ENCODE data around the gene TMEM87B.
"Not testable (repeated sequence)": the region's sequence is repeated elsewhere in the genome, so short reads cannot be mapped to it uniquely, and the experiment has no call there.

Gene TMEM87B

DNA sequence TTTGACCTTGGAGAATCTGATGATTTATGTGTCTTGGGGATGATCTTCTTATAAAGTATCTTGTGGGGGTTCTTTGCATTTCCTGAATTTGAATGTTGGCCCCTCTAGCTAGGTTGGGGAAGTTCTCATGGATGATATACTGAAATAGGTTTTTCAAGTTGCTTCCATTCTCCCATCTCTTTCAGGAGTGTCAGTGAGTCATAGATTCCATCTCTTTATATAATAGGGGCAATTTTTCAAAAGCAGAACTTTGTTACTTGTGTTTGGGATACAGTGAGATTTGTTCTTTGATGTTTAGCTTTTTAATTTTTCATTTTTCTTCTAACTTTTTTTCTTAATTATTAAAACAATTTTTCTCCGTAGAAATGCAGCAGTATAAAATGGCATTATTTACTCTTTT is 19.4 kb downstream of the TMEM87B start:
- DNase-seq: no peak

DNA sequence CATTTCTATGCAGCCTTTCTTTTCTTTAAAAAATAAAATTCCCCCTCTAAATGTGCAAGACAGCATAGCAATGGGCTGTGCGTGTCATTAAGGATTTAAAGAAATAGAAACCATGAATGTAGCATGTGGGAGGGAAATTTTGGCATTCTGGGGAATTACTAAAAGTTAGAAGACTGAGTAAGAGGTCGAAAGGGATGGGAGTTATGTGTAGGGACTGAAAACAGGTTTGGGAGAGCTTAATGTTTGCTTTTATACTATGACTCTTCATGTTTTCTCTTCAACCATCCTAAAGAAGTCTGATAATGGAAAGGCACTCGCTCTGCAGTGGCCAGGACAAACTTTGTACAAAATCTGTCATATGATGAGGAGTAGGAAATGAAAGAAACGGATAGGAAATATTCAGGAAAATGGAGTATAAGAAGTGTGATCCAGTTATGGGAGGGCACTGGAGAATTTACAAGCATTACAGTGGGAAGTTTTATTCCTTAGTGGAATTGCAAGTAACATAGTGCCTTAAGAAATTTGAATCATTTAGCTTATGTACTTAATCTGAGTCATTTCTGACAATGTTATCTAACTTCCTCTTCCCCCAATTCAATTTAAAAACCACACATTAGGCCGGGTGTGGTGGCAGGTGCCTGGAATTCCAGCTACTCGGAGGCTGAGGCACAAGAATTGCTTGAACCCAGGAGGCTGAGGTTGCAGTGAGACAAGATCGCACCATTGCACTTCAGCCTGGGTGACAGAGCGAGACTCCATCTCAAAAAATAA is 20.6 kb downstream of the TMEM87B start:
- DNase-seq: no peak

DNA sequence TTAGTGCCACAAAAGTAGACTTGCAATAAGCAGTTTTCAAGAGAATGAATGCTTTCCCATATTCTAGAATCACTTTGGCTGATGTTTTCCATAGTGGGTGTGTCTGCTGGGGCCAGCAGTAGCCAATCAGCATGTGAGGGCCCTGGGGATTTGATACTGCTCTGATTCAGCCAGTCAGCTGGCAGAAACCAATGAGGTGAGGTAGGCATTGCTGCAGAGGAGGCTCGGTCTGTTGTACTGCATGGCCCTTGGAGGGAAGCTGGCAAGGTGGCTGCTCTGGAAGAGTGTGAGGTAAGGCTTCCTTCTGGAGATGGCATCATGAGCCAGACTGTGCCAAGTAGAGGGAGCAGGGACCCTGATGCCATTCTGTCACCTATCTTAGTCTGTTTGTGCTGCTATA is 22.7 kb downstream of the TMEM87B start:
- DNase-seq: no peak

DNA sequence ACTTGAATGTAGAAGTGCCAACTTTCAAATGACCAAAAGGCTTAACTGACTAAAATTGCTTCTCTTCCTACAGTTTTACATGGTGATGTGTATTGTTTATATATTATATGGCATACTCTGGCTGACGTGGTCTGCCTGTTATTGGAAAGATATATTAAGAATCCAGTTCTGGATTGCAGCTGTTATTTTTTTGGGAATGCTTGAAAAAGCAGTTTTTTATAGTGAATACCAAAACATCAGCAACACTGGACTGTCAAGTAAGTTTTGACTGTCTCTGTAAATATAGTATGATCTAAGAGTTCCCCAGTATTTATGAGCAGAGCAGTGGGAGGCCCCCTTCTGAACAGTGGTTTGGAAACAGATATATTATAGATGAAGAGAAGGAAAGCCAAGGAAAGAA is 26.2 kb downstream of the TMEM87B start:
- no peak for DNase-seq

DNA sequence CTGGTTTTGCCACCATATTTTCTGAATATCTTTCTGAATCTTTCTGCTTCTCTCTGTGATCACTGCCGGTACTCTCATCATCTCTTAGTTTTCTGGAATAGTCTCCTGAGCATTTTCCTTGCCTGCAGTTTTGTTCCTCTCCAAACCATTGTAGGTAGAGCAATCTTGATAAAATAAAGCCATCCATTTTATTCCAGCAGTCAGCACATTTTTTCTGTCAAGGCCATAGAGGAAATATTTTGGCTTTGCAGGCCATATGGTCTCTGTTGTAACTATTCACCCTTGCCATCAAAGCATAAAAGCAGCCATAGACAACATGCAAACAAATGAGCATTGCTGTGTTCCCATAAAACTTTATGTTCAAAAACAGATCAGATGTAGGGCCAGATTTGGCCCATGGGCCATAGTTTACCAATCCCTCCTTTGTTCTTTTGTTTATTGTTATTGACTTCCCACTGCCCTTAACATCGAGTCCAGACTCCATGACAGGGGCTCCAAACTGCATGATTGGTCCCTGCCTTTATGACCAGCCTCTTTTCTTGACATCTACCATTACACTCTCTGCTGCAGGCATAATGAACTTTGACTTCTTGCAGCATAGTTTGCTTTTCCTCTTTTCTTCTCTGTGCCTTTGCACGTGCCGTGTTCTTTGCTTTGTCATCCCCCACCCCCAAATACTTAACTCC is 29.8 kb downstream of the TMEM87B start:
- DNase-seq: no peak

DNA sequence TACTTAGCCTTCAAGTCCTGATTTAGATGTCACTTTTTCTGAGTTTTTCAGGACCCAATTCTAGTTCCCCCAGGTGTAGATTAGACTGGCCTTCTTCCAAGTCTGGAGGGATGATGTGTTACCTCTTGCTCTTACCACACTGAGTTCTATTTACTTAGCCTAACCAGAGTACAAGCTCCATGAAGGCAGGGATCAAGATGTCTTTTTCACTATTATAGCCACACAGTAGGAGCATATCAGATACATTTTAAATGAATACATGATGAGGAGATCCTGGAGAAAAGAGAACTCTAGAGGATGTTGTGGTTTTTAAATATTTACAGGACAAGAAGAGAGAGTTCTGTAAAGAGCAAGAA is 30.3 kb downstream of the TMEM87B start:
- DNase-seq: no peak

DNA sequence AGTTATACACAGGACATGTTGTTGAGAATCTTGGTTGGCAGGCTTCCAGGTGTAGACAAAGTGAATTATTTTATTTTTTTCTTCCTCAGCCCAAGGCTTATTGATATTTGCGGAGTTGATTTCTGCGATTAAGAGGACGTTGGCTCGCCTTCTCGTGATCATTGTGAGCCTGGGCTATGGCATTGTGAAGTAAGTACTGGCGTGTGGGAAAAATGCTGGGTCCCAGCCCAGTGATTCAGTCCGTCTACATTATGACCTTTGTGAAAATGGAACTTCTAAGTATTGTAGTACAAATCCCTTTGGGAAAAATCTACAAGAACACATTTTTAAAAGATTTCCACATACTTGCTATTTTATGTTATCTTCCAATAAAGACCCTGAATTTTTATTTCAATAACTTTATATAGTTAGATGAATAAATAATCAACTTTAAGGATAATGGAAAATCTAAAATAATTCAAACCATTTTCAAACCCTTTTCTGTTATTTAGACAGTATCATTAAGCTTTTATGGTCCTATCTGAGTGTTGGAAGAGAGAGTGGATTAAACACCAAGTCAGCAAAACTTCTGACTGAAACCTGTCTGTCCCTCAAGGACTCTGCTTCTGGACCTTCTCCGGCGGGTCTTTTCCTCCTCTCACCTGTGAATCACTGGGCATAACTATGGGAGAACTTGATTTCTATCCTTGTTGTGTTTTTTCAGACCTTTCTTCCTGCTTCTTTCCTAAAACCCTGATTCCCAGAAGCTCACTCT is 31.0 kb downstream of the TMEM87B start:
- no peak for DNase-seq

DNA sequence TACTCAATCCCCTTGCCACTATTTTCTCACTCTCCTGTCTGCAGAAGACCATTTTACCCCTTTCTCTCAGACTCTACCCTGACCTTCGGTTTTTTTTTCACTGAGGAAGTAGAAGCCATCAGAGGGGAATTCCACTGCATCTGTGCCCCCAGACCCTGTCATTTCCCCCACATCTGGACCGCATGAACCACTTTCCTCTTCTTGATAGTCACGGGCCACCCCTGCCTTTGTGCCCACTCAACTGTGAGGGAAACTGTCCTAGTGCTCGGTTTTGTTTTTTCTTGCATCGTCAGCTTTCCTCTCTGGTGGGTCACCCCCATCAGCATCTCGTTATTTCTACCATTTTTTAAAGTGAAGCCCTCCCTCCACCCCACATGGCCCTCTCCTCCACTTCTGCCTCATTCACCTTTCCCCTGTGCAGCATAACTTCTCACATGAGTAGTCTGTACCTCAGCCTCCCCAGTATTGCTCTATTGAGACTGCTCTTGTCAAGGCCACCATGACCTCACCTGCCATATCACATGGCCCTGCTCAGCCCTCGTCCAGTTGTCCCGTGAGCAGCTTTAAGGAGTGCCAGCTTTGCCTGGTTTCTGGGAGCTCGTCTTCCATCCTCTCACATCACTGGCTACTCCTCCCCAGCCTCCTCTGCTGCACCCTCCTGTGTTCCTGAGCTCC is 32.4 kb downstream of the TMEM87B start:
- no peak for DNase-seq

DNA sequence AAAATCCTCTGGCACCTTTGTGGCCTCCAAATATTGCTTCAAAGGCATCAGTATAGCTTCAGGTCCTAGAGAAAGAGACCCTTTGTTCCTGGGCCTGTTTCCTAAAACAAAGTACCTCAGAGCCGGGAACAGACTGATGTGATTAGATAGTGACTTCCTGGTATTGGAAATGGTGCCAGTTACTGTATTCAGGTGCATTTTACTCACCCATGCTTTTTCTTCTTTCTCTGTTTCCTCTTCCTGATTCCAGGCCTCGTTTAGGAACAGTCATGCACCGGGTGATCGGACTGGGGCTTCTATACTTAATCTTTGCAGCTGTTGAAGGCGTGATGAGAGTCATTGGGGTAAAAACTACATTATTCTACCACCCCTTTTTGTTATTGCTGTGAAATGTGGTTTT is 34.3 kb downstream of the TMEM87B start:
- no peak for DNase-seq

DNA sequence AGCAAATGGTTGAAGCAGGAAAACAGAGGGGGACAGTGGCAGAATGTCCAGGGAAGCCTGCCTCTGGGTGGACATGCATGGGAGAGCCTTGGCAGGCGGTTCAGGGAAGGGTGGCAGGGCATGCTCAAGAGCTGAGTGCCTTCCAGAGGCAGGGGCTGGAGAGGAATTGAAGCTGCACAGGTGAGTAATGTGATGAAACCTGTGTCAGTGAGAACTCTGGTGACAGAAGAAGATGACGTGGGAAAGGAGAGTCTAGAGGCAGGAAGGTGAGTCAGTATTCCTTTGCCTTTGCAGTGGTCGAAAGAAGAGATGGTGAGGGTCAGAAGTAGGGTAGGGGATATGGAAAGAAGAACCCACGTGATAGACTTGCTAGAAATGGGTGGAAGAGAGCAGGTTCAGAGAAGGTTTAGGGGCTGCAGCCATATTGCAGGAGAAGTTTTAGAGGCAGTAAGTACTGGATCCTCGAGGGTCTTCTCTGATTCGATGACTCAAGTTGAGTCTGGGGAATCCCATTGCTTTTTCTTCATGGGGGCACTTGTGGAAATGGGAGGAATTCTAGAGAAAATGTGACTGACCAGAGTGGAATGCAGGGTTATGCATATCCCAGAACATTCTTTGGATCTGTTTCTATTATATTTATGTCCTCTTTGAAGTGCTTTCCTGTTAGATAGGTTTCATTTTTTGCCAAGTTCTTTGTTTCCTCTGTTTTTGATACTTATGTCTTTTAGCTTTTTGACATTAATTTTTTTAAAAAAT is 37.4 kb downstream of the TMEM87B start:
- DNase-seq: no peak

DNA sequence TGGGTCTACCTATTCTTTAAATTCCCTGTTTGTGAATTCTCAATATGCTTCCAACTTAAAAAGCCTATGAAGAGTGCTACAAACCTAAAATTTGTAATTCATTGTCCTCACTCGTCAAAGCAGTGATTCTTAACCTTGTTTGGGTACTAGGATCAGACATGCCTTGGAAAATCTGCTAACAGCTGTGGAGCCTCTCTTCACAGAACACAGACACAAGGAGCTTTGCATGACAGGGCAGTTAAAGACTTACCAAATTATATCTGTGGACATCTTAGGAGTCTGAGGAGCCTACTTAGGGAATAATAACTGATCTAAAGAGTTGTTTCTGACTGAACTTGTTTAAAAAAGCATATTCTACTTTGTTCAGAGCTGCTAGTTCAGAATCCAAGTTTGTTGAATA is 38.1 kb downstream of the TMEM87B start:
- DNase-seq: no peak

DNA sequence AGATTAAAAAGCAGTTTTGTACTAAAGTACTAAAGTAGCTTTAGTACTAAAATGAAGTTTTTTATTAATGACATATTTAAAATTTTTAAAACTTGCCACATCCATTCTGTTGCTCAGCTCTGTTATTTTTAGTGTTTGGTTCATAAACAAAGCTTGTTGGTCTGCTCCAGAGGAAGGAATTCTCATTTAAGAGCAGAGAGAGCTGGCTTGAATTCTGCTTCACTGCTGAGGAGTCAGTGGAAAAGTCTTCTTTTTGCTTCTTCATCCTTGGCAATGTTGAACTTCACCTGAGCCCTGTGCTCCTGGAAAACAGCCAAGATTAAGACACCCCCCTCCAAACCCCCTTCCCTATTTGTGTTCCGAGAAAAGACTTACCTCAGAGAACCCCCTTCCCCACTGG is 40.6 kb downstream of the TMEM87B start:
- no peak for DNase-seq

DNA sequence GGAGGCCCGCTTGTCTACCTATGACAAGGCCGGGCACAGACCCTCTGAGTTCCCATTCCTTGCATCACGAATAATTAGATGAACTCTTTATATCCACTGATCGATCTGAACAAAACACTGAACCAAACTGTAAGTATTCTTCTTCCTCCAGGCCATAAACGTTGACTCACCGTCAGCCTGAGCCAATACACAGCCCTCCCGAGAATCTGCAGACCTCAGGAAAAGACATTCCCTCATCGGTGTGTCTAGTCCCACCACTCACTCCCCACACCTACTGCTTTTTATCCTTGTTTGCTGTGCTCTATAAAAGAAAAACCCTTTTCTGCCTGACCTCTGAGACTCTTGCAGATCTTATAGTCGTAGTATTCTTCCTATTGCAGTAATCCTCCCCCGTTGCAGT is 41.0 kb downstream of the TMEM87B start:
- DNase-seq: no peak

DNA sequence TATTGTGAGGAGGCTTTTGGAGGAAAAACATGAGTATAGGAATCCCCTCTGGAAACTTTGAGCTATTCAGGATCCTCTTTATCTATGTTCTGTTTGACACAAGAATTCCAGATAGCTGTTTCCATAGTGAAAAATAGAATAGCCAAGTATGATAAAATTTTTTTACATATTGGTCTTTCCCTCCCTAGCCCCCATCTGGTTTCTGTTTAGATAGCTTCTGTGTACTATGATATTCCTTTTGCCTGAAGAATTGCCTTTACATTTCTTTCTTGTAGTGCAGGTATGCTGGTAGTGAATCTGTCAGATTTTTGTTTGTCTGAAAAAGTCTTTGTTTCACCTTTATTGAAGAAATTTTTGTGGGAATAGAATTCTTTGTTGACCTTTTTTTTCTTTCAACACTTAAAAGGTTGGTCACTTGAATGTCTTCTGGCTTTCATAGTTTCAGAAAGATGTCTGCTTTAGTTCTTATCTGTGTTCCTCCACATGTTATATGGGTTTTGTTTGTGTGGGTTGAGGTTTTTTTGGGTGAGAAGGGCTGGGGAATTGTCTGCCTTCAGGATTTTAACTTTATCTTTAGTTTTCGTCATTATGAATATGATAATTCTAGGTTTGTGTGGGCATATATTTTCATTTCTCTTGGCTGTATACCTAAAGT is 53.2 kb downstream of the TMEM87B start:
- DNase-seq: no peak

DNA sequence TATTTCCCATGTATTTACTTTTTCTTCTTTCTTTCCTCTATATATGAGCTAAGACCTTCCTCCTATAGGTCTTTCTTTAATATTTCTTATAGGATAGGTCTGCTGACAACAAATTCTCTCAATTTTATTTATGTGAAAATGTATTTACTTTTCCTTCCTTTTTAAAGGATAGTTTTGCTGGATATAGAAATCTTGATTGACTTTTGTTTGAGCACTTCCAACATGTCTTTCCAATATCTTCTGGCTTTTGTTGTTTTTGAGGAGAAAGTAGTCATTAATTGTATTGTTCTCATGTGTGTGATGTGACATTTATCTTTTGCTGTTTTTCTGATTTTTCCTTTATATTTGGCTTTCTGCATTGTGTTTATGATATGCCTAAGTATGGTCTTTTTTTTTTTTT is 54.2 kb downstream of the TMEM87B start:
- DNase-seq: no peak

DNA sequence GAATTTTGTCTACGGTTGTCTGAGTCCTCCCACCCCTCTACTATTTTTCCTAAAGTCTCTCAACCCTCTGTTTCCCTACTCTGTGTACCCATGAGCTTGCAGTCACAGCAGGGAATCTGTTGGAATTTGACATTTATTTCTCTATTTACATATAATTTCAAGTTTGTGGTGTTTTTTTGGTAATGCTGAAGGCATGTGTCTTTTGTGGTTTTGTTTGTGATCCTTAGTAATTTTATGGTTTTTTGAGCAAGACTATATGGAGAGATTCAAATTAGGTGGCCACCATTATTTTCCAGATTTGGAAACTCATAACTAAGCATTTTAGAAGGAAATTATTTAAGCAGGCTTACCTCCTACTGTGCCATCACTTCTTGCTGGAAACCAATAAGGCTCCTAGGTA is 55.9 kb downstream of the TMEM87B start:
- DNase-seq: no peak

DNA sequence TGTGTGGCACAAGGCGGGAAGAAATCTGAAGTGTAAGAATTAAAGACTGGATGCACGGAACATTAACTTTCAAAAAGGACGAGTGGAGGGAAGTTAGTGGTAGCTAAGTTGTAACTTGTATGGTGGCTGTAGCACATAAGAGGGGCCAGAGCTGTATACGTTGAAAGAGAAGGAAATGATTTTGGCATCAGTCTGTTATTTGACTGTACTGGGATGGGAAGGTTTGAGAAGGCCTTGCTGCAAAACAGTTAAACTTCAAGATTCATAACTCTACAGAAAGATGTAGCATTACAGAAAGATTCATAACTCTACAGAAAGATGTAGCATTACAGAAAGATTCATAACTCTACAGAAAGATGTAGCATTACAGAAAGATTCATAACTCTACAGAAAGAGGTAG is 58.3 kb downstream of the TMEM87B start:
- DNase-seq: not testable (repeated sequence)

DNA sequence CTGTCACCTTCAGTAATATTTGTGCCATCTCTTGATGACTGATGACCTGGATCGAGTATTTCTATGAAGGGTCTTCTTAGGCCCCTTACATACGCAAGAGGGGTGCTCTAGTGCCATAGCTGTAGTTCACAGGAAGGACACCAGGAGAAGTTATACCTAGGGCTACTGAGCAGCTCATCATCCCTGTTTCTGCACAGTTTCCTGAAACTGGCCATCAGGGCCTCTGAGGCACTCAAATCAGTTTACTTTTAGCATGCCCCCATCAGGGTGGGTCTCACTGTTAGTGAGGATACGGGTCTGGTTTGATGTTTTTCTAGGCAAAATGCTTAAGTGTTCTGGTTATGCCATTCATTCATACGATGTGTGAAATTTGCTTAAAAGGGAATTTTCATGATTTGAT is 63.1 kb downstream of the TMEM87B start:
- DNase-seq: no peak

DNA sequence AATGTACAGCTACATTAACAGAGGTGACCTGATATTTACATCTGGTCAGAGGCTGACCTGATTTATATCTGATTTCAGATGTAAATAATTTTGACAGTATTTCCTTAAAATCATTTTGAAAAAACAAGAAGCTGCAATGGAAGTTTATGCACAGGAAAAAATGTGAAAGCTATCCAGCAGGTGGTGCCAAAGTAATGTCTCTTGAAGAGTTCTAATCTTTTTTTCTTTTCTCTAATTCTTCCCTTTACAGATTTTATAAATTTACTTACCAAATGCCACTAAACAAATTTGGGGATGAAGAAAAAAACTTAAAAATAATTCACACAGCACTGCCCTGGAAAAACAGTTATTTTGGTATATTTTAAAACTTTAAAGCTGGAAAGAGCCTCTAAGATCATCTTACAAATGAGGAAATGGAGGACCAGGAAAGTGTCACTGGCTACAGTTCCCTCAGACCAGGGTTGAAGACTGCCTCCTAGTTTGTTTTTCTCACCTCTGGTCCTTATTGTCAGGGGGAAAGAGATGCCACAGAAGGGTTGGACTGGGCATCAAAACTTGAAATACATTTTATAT is 66.7 kb downstream of the TMEM87B start:
- DNase-seq: peak; percentile 32

DNA sequence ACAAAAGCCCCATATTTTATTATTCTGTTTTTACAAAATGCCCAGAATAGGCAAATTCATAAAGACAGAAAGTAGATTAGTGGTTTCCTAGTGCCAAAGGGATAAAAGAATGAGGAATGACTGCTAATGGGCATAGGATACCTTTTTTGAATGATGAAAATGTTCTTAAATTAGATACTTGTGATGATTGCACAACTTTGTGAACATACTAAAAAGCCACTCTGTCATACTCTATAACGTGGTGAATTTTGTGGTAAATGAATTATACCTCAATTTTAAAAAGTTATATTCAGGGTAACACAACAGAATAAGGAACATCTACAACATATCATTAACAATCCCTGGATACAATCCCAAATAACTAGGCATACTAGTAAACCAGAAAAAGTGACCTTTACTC is 74.0 kb downstream of the TMEM87B start:
- DNase-seq: no peak

DNA sequence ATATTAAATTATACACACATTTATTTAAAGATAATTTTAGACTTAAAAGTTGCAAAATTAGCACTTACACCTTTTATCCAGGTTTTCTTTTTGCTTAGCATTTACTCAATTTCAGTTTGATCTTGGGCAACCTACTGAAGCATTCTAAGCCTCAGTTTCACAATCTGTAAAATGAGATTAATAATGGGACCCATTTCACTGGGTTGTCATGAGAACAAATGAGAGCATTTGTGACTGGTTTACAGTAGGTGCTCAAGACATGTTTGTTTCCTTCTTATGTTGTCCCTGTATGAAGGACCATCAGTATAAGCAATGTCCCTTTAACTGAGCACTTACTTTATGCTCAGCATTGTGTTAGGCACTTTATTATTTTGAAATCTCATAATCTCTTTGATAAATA is 78.3 kb downstream of the TMEM87B start:
- no peak for DNase-seq

DNA sequence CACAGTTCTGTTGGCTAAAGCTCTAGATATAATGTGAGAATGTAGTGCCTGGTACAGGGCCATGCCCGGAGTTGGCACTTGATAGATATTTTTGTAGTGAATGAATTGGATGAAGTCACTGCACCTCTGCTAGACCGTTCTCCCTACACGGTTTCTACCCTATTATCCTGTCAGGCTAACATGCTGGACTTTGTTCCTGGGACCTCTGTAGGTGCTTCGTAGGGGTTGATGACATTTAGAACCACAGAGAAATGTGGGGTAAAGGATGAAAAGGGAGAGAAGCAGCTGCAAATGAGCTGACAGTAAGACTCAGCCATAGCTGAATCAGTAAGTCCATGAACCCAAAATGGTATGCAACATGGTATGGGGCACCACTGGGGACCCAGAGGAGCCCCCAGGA is 79.1 kb downstream of the TMEM87B start:
- DNase-seq: no peak

Data from stimulated activated CD4-positive, alpha-beta T cell treated with anti-CD3 and anti-CD28 coated beads, Interleukin-12 subunit alpha, Interleukin-12 subunit beta, amount 100 ng/mL, for 4 hours (primary cell).